Activated naive CD4-positive, alpha-beta T cell treated with Interleukin-2 at 50 U/mL for 16 hours (primary cell): ENCODE data around the gene PIGK.
"Not testable (repeated sequence)": the region's sequence is repeated elsewhere in the genome, so short reads cannot be mapped to it uniquely, and the experiment has no call there.

ENCODE experiments used
- DNase-seq: peaks from one replicate; pipeline ENCODE4 v3.0.0-alpha.2; 2020

PIGK gene

GRCh38 chr1:77219166-77219887, at the start of gene PIGK:
Gene PIGK (minus strand): TSS chr1:77219430. CDS start chr1:77219402, 28 bp downstream.
- DNase-seq: peak; percentile 90

GRCh38 chr1:77267035-77267434, 47.8 kb upstream of the PIGK start:
- no peak for DNase-seq

GRCh38 chr1:77265180-77265579, 46.0 kb upstream of the PIGK start:
- DNase-seq: no peak

- no peak for DNase-seq
These were observed 44.5 kb upstream of the PIGK start for GRCh38 chr1:77263708-77264107.

GRCh38 chr1:77253211-77253610, 34.0 kb upstream of the PIGK start:
- DNase-seq: no peak

- no peak for DNase-seq
These were observed 30.9 kb upstream of the PIGK start for GRCh38 chr1:77250126-77250525.

GRCh38 chr1:77245830-77246229, 26.6 kb upstream of the PIGK start:
- no peak for DNase-seq

- DNase-seq: no peak
These were observed 20.1 kb upstream of the PIGK start for GRCh38 chr1:77239311-77239710.

GRCh38 chr1:77238462-77238861, 19.2 kb upstream of the PIGK start:
- no peak for DNase-seq

- DNase-seq: no peak
These were observed 15.7 kb upstream of the PIGK start for GRCh38 chr1:77234943-77235342.

GRCh38 chr1:77234096-77234495, 14.9 kb upstream of the PIGK start:
- DNase-seq: no peak

GRCh38 chr1:77232829-77233228, 13.6 kb upstream of the PIGK start:
- no peak for DNase-seq

GRCh38 chr1:77230051-77230450, 10.8 kb upstream of the PIGK start:
- DNase-seq: no peak

GRCh38 chr1:77228836-77229235, 9.6 kb upstream of the PIGK start:
- no peak for DNase-seq

GRCh38 chr1:77227381-77227780, 8.2 kb upstream of the PIGK start:
- DNase-seq: no peak

- DNase-seq: no peak
These were observed 3.3 kb upstream of the PIGK start for GRCh38 chr1:77222496-77222895.

GRCh38 chr1:77220687-77221463, 1.6 kb upstream of the PIGK start:
- no peak for DNase-seq

GRCh38 chr1:77218477-77219165, 609 bp downstream of the PIGK start:
- no peak for DNase-seq

- DNase-seq: not testable (repeated sequence)
These were observed 15.2 kb downstream of the PIGK start for GRCh38 chr1:77204043-77204442.

GRCh38 chr1:77202751-77203150, 16.5 kb downstream of the PIGK start:
- DNase-seq: no peak

- DNase-seq: no peak
These were observed 18.4 kb downstream of the PIGK start for GRCh38 chr1:77200806-77201205.

GRCh38 chr1:77200293-77200692, 18.9 kb downstream of the PIGK start:
- no peak for DNase-seq

GRCh38 chr1:77197351-77197750, 21.9 kb downstream of the PIGK start:
- DNase-seq: no peak

GRCh38 chr1:77193951-77194350, 25.3 kb downstream of the PIGK start:
- DNase-seq: no peak
